ENCODE data around the gene CCDC85B.
"Not testable (repeated sequence)": the region's sequence is repeated elsewhere in the genome, so short reads cannot be mapped to it uniquely, and the experiment has no call there.

CCDC85B gene

GRCh38 chr11:65890324-65891218 is at the start of gene CCDC85B:
Gene CCDC85B, plus strand, starts transcription at chr11:65890673. Its CDS starts 111 bp downstream, at chr11:65890784.
- peaks cover 79 to 89% of the 10 kb centered on the region in 2 experiments for H3K4me1 ChIP-seq (ENCODE audit: control insufficient read depth in 1 of 2, insufficient read depth in 1 of 2, low read depth in 1 of 2, low read length in 1 of 2)
- no peaks in the 10 kb centered on the region for H3K9me3 ChIP-seq
- peak within 1 kb of the TSS; percentile 82 to 98 for H3K4me3 ChIP-seq (ENCODE audit: low read depth in 1 of 2, low read length in 1 of 2)
- no peaks in the 10 kb centered on the region for H3K36me3 ChIP-seq
- H3K27ac ChIP-seq: peak within 1 kb of the TSS; percentile 93
- no peaks in the 10 kb centered on the region for H3K27me3 ChIP-seq
- TF ChIP-seq CTCF (IDR thresholded peaks at IDR 0.05): peak; percentile 49

GRCh38 chr11:65842144-65842543 is 48.3 kb upstream of the CCDC85B start:
- Histone ChIP-seq H3K4me3 (ENCODE audit: low read depth in 1 of 2, low read length in 1 of 2) (no peak overlapping the region), H3K36me3 (no peaks in the 10 kb centered on the region), H3K27ac (no peak overlapping the region), H3K4me1 (ENCODE audit: control insufficient read depth in 1 of 2, insufficient read depth in 1 of 2, low read depth in 1 of 2, low read length in 1 of 2) (no peaks in the 10 kb centered on the region), H3K27me3 (no peaks in the 10 kb centered on the region), H3K9me3 (no peaks in the 10 kb centered on the region)
- no peak for TF ChIP-seq CTCF (IDR thresholded peaks at IDR 0.05)

DNA sequence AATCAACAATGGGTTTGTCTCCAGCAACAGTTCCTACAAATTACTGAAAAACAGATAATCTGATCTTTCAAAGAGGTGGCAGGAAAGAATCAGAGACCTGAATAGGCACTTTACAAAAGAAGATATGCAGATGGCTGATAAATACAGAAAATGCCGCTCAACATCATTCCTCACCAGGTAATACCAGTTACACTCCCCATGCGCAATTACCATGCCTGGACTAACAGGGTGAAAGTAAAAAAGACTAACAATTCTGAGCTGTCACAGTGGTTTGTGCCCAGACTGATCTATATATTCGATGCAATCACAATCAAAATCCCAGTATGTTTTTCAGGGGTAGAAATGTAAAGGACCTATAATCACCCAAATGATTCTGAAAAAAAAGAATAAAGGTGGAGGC is 46.7 kb upstream of the CCDC85B start:
- no peaks in the 10 kb centered on the region for H3K27me3 ChIP-seq
- TF ChIP-seq CTCF (IDR thresholded peaks at IDR 0.05): no peak
- H3K9me3 ChIP-seq: no peaks in the 10 kb centered on the region
- H3K36me3 ChIP-seq: no peaks in the 10 kb centered on the region
- no peak overlapping the region for H3K4me3 ChIP-seq (ENCODE audit: low read depth in 1 of 2, low read length in 1 of 2)
- no peaks in the 10 kb centered on the region for H3K4me1 ChIP-seq (ENCODE audit: control insufficient read depth in 1 of 2, insufficient read depth in 1 of 2, low read depth in 1 of 2, low read length in 1 of 2)
- no peak overlapping the region for H3K27ac ChIP-seq

GRCh38 chr11:65844231-65844872 is 46.1 kb upstream of the CCDC85B start:
- H3K4me3 ChIP-seq (ENCODE audit: low read depth in 1 of 2, low read length in 1 of 2): no peak overlapping the region
- H3K36me3 ChIP-seq: no peaks in the 10 kb centered on the region
- no peak overlapping the region for H3K27ac ChIP-seq
- H3K9me3 ChIP-seq: no peaks in the 10 kb centered on the region
- no peaks in the 10 kb centered on the region for H3K4me1 ChIP-seq (ENCODE audit: control insufficient read depth in 1 of 2, insufficient read depth in 1 of 2, low read depth in 1 of 2, low read length in 1 of 2)
- H3K27me3 ChIP-seq: no peaks in the 10 kb centered on the region
- no peak for TF ChIP-seq CTCF (IDR thresholded peaks at IDR 0.05)

DNA sequence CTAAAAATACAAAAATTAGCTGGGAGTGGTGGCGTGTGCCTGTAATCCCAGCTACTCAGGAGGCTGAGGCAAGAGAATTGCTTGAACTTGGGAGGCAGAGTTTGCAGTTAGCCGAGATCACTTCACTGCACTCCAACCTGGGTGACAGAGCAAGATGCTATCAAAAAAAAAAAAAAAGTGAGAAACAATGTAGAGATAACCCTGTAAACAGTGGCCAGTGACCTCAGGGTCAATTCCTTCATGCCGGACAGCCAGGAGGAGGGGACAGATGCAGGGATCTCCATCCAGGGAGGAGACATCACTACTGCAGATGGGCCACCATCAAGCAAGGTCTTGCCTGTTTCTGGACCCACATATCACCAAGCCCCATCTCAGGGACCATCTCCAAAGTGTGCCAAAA is 42.7 kb upstream of the CCDC85B start:
- Histone ChIP-seq H3K9me3 (no peaks in the 10 kb centered on the region), H3K4me3 (ENCODE audit: low read depth in 1 of 2, low read length in 1 of 2) (no peak overlapping the region), H3K4me1 (ENCODE audit: control insufficient read depth in 1 of 2, insufficient read depth in 1 of 2, low read depth in 1 of 2, low read length in 1 of 2) (no peaks in the 10 kb centered on the region), H3K36me3 (peaks cover 30% of the 10 kb centered on the region), H3K27me3 (no peaks in the 10 kb centered on the region), H3K27ac (no peak overlapping the region)
- TF ChIP-seq CTCF (IDR thresholded peaks at IDR 0.05): no peak

- H3K9me3 ChIP-seq; H3K4me1 ChIP-seq (ENCODE audit: control insufficient read depth in 1 of 2, insufficient read depth in 1 of 2, low read depth in 1 of 2, low read length in 1 of 2); H3K27ac ChIP-seq; H3K27me3 ChIP-seq; H3K4me3 ChIP-seq (ENCODE audit: low read depth in 1 of 2, low read length in 1 of 2): not testable (repeated sequence)
- peaks cover 39% of the 10 kb centered on the region for H3K36me3 ChIP-seq
Measured at GRCh38 chr11:65848693-65849092, 41.8 kb upstream of the CCDC85B start.
